Bladder microvascular endothelial cell (primary cell): ENCODE data around the gene ZFP14. TPM values are rescaled to one million over a fixed set of nuclear protein-coding genes. Genes with fewer than 3 reads are reported as not detected.

Experiments
- total RNA-seq: library from RNA; depleted of rRNA; stranded (reverse); fragments of >200 nt; gene quantifications from 2 replicates; pipeline ENCODE4 v1.2.3, GENCODE V29; 2014

ZFP14 gene
- total RNA-seq, result 2.1 and 4.7 TPM in 2 replicates

DNA sequence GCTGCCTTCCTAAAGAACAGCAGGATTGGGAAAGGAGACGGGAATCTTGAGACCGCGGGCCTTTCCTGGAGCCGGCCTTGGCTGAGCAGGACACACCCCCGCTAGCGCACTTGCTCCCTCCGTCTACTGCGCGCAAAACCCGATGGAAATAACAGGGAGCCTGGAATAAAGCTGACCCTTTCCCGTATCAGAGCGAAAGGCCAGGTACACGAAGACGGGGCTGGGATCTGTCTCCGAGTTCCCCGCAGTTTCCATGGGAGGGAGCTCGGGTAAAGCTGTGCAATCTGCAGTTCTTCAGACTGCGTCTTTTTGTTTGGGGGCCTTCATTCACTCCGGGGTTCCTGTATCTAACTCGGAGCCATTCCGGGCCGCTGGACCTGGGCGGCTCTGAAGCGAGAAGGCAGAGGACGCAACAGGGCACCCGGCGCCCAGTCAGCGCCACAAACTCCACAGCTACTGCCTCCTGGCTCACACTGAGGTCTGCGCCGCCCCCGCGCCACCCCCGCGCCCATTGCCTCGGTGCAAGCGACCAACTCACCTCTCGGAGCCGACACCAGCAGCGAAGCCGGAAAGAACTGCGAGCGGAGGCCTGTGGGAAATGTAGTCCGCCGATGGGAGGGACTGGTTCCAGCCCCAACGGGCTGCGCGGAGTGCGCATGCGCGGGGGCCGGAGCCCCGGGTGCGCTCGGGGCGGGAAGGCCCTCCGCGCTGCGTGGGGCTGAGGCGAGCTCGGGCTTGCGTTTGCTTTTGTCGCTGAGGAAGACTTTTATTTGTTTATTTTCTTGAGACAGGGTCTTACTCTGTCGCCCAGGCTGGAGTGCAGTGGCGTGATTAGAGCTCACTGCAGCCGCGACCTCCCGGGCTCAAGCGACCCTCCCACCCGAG is at the start of gene ZFP14:
TSS of gene ZFP14 (minus strand) at position 577 of the 885 bp plus-strand sequence. CDS start 11,309 bp downstream, outside the sequence.

DNA sequence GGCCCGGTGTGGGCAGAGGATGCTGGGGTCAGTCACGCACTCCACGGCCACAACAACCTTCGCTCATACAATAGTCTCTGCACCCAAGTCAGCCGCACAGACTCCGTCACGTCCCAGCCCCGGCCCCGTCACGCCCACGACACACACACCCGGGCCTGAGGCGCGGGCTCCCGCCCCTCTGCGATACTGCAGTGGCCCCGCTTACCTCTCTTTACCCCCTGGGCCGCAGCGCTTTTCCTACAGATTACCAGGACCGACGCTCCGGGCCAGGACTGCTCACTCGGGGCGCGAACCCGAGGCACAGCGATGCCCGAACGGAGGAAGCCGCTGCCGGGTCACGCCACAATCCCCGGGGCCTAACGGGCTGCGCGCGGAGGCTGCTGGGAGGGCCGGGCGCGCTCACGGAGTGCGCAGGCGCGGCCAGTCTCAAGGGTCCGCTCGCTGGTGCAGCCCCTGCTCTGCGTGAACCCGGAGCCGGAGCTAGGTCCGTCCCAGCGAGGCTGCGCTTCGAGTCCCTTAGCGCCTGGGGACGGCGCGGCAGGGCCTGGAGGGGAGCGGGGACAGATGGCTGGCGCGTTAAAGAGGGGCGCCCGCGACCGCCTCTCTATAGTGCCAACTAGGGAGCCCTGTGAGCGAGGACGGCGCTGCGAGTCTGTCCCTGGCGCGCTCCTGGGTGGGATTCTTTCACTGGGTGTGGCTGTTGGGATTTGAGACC is 39.4 kb upstream of the ZFP14 start, which contains the start of gene ZFP82:
TSS of gene ZFP82 (minus strand) at position 358 of the 715 bp plus-strand sequence. CDS start 8,855 bp downstream, outside the sequence.

Other genes starting within 250 kb of the ZFP14 start
- gene CAPNS1, start 239.1 kb downstream of the ZFP14 start, total RNA-seq, result 343 and 488 TPM in 2 replicates
- gene COX7A1, start 226.8 kb downstream of the ZFP14 start, total RNA-seq, result 27.5 and 56.7 TPM in 2 replicates
- 2.4 and 4.8 TPM in 2 replicates for gene ZNF565, start 164.5 kb downstream of the ZFP14 start, total RNA-seq
- gene ZNF146, start 164.1 kb downstream of the ZFP14 start, total RNA-seq, result 41.9 and 139 TPM in 2 replicates
- 2.8 and 6.7 TPM in 2 replicates for gene ZFP82, start 39.4 kb upstream of the ZFP14 start, total RNA-seq
- gene ZNF566, start 110.4 kb upstream of the ZFP14 start, total RNA-seq, result 5.3 and 10.4 TPM in 2 replicates
- 5.0 and 16.9 TPM in 2 replicates for gene ZNF260, start 149.1 kb upstream of the ZFP14 start, total RNA-seq
- gene ZNF529, start 194.1 kb upstream of the ZFP14 start, total RNA-seq, result 3.6 and 7.7 TPM in 2 replicates
- 3.6 and 8.1 TPM in 2 replicates for gene ZNF382, start 226.1 kb upstream of the ZFP14 start, total RNA-seq